Calu3 (cell line): ENCODE measurements around the gene NIPA2. TPM values are rescaled to one million over a fixed set of nuclear protein-coding genes. Genes with fewer than 3 reads are reported as not detected.

ENCODE experiments used
- BruUV-seq: library from RNA; stranded (reverse); fragments of 400-500 nt; replicated peaks from 2 replicates; lab custom pipeline; 2021; lab: Mats Ljungman, UMichigan
- CTCF ChIA-PET: fragments of 300-600 bp; sonication (Branson Sonifier 250); formaldehyde crosslinking; loops from one replicate; lab custom pipeline; 2022; ENCODE audit warnings: antibody characterized with exemption; lab: Charles Lee
- DNase-seq: peaks from one replicate; pipeline ENCODE4 v3.0.0; 2022
- H3K27ac Mint-ChIP-seq: one replicate; pipeline ENCODE4 v1.8.0; 2022; ENCODE audit warnings: mixed read lengths; ENCODE audit not compliant: unreplicated experiment
- H3K27me3 Mint-ChIP-seq: one replicate; pipeline ENCODE4 v1.8.0; 2022; ENCODE audit warnings: mixed read lengths; ENCODE audit not compliant: unreplicated experiment
- H3K36me3 Mint-ChIP-seq: one replicate; pipeline ENCODE4 v1.8.0; 2022; ENCODE audit warnings: mild to moderate bottlenecking, moderate library complexity, mixed read lengths; ENCODE audit not compliant: insufficient read depth, unreplicated experiment
- H3K4me1 Mint-ChIP-seq: one replicate; pipeline ENCODE4 v1.8.0; 2022; ENCODE audit warnings: mild to moderate bottlenecking, low read depth, mixed read lengths; ENCODE audit not compliant: unreplicated experiment
- H3K4me3 Mint-ChIP-seq: one replicate; pipeline ENCODE4 v1.8.0; 2022; ENCODE audit warnings: mild to moderate bottlenecking, low read depth, moderate library complexity, mixed read lengths; ENCODE audit not compliant: unreplicated experiment
- H3K9me3 Mint-ChIP-seq: one replicate; pipeline ENCODE4 v1.8.0; 2022; ENCODE audit warnings: low read depth, mixed read lengths; ENCODE audit not compliant: unreplicated experiment
- CTCF ChIP-seq: fragments of 200-600 bp; IDR thresholded peaks from one replicate; pipeline ENCODE4 v1.8.0; 2022; ENCODE audit warnings: antibody characterized with exemption; ENCODE audit not compliant: unreplicated experiment
- intact Hi-C: fragments of 100-400 bp; cut with micrococcal nuclease; formaldehyde crosslinking; loops from one replicate; pipeline ENCODE4 v1.10.0; 2022; ENCODE audit not compliant: unreplicated experiment
- total RNA-seq: library from RNA; stranded (reverse); gene quantifications from 2 replicates; pipeline ENCODE4 v1.2.3, GENCODE V29; 2022

The NIPA2 gene
- total RNA-seq, 1 experiment from 2014 or later: 26.0 TPM

DNA sequence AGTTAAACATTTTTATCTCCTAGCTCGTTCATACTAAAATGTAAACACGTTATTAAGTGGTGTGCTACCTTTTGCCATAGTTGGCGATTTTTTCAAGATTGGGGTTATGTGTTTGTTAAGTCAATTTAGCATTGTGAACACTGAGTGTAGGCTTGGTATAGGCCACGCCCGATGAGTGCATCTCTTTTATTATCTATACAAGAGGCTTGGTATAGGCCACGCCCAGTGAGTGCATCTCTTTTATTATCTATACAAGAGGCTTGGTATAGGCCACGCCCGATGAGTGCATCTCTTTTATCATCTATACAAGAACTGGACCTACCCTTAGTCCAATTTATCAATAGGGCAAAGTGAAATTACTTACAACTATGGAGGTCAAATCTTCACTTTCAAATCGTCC, 70.4 kb downstream of the NIPA2 start:
- CTCF ChIA-PET: no interaction called here
- no peaks in the 10 kb centered on the region for H3K4me1 Mint-ChIP-seq
- no peak for TF ChIP-seq CTCF
- BruUV-seq: no TSS peak
- H3K27ac Mint-ChIP-seq: no peak overlapping the region
- H3K36me3 Mint-ChIP-seq: peaks cover 12% of the 10 kb centered on the region
- H3K9me3 Mint-ChIP-seq: no peaks in the 10 kb centered on the region
- intact Hi-C loops: no loop called here
- H3K4me3 Mint-ChIP-seq: no peak overlapping the region
- H3K27me3 Mint-ChIP-seq: no peaks in the 10 kb centered on the region
- DNase-seq: no peak

- Mint-ChIP-seq H3K36me3 (peaks cover 12% of the 10 kb centered on the region), H3K27me3 (no peaks in the 10 kb centered on the region), H3K9me3 (no peaks in the 10 kb centered on the region), H3K27ac (no peak overlapping the region), H3K4me1 (no peaks in the 10 kb centered on the region), H3K4me3 (no peak overlapping the region)
- intact Hi-C loops: no loop called here
- CTCF ChIA-PET: no interaction called here
- no peak for TF ChIP-seq CTCF
- no TSS peak for BruUV-seq
- no peak for DNase-seq
These were observed 72.8 kb downstream of the NIPA2 start for GRCh38 chr15:22911306-22911705.

- Mint-ChIP-seq H3K27ac (no peak overlapping the region), H3K4me3 (no peak overlapping the region), H3K4me1 (no peaks in the 10 kb centered on the region), H3K27me3 (no peaks in the 10 kb centered on the region), H3K9me3 (no peaks in the 10 kb centered on the region), H3K36me3 (peaks cover 12% of the 10 kb centered on the region)
- intact Hi-C loops: no loop called here
- BruUV-seq: no TSS peak
- no peak for TF ChIP-seq CTCF
- CTCF ChIA-PET: no interaction called here
- DNase-seq: no peak
These were observed 73.8 kb downstream of the NIPA2 start for GRCh38 chr15:22912256-22912655.

- H3K27me3 Mint-ChIP-seq: no peaks in the 10 kb centered on the region
- no peak for DNase-seq
- BruUV-seq: no TSS peak
- CTCF ChIA-PET: interaction anchor here (0.7 kb wide), 1 partner anchor 41 kb away, joined by 3 read pairs; no protein-coding TSS in a partner anchor
- no peaks in the 10 kb centered on the region for H3K9me3 Mint-ChIP-seq
- no peaks in the 10 kb centered on the region for H3K4me1 Mint-ChIP-seq
- intact Hi-C loops: no loop called here
- peaks cover 12% of the 10 kb centered on the region for H3K36me3 Mint-ChIP-seq
- H3K27ac Mint-ChIP-seq: no peak overlapping the region
- H3K4me3 Mint-ChIP-seq: no peak overlapping the region
- TF ChIP-seq CTCF: no peak
These were observed 75.3 kb downstream of the NIPA2 start for GRCh38 chr15:22913646-22914380.
